Hepatocyte (in vitro differentiated cells): ENCODE data around the gene MT4.

Source experiments
- CTCF ChIP-seq: fragments of 200-600 bp; sonication (generic); IDR thresholded peaks from 2 replicates; pipeline ENCODE4 v1.5.1; 2016; ENCODE audit warnings: antibody characterized with exemption, mild to moderate bottlenecking; ENCODE audit not compliant: poor library complexity
- EZH2 ChIP-seq: fragments of 200-600 bp; sonication (generic); IDR thresholded peaks from 2 replicates; pipeline ENCODE4 v1.6.1; 2016; ENCODE audit warnings: antibody characterized with exemption, mild to moderate bottlenecking, borderline replicate concordance

DNA sequence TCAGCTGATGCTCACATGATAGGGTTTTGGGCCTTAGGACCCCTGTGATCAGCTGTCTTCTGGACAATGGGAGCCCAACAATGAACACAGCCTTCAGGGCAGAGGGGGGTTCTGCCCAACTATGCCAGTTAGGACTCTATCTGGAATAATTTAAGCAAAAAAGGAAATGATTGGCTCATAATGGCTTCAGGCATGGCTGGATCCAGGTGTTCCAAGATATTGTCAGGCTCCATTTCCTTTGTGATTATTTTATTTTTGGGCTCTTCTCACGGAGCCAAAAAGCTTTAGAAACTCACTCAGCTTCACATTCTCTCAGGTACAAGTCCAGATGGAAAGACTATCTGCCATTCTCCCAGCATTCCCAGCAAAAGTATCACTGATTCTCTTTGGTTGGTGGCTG is 40.6 kb downstream of the MT4 start:
- no peak for TF ChIP-seq CTCF
- no peak for TF ChIP-seq EZH2
